ENCODE data around the gene FKBP3.

The FKBP3 gene

DNA sequence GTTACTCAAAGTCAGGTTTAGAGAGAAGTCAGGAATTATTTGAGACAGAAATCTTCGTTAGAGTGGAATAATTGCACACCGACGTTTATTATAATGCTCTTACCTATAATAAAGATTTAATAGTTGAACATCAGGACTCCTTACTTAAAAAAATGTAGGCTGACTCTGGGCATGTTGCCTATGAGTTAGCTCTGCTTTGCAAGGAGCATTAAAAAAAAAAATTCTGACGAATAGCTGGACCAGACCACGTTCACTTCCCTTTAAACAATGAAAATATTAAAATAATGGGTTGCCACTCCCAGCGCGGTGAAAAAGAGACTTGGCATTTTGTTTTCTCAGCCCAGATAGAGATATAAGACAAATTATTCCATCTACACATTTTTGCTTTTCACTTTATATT is 875 bp upstream of the FKBP3 start:
- Histone ChIP-seq H3K9me3 (ENCODE audit: control insufficient read depth, insufficient read depth, low read length) (no peaks in the 10 kb centered on the region), H3K4me2 (ENCODE audit: low read length) (peak overlapping the region; percentile 67), H3K36me3 (ENCODE audit: control insufficient read depth, low read length) (peaks cover 23% of the 10 kb centered on the region), H3K4me1 (ENCODE audit: control insufficient read depth, low read length) (peaks cover 34% of the 10 kb centered on the region), H3K79me2 (ENCODE audit: control insufficient read depth, low read length) (peaks cover 81% of the 10 kb centered on the region), H3K9me2 (replicated peaks; ENCODE audit: control insufficient read depth, low read length) (no peaks in the 10 kb centered on the region), H3K4me3 (ENCODE audit: low read length) (peak overlapping the region; percentile 94), H3K27me3 (ENCODE audit: control insufficient read depth, low read length) (no peaks in the 10 kb centered on the region), H3K27ac (ENCODE audit: low read depth, low read length) (peak overlapping the region; percentile 74), H3F3A (ENCODE audit: control insufficient read depth, insufficient read depth) (peaks cover 5% of the 10 kb centered on the region), H4K20me1 (ENCODE audit: control insufficient read depth, insufficient read depth, low read depth, low read length) (peaks cover 3% of the 10 kb centered on the region; the same call in 1 of the 2 replicates)
- no peak for TF ChIP-seq EZH2phosphoT487 (IDR thresholded peaks at IDR 0.05; ENCODE audit: borderline replicate concordance, low read length)
- TF ChIP-seq, protein P1, sequence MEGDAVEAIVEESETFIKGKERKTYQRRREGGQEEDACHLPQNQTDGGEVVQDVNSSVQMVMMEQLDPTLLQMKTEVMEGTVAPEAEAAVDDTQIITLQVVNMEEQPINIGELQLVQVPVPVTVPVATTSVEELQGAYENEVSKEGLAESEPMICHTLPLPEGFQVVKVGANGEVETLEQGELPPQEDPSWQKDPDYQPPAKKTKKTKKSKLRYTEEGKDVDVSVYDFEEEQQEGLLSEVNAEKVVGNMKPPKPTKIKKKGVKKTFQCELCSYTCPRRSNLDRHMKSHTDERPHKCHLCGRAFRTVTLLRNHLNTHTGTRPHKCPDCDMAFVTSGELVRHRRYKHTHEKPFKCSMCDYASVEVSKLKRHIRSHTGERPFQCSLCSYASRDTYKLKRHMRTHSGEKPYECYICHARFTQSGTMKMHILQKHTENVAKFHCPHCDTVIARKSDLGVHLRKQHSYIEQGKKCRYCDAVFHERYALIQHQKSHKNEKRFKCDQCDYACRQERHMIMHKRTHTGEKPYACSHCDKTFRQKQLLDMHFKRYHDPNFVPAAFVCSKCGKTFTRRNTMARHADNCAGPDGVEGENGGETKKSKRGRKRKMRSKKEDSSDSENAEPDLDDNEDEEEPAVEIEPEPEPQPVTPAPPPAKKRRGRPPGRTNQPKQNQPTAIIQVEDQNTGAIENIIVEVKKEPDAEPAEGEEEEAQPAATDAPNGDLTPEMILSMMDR (IDR thresholded peaks at IDR 0.05; ENCODE audit: low read depth, low read length, poor library complexity, severe bottlenecking) = no peak

- Histone ChIP-seq H3K9me2 (replicated peaks; ENCODE audit: control insufficient read depth, low read length) (no peaks in the 10 kb centered on the region), H3K79me2 (ENCODE audit: control insufficient read depth, low read length) (peaks cover 66% of the 10 kb centered on the region)
Measured at GRCh38 chr14:45133683-45134050, 614 bp downstream of the FKBP3 start.

DNA sequence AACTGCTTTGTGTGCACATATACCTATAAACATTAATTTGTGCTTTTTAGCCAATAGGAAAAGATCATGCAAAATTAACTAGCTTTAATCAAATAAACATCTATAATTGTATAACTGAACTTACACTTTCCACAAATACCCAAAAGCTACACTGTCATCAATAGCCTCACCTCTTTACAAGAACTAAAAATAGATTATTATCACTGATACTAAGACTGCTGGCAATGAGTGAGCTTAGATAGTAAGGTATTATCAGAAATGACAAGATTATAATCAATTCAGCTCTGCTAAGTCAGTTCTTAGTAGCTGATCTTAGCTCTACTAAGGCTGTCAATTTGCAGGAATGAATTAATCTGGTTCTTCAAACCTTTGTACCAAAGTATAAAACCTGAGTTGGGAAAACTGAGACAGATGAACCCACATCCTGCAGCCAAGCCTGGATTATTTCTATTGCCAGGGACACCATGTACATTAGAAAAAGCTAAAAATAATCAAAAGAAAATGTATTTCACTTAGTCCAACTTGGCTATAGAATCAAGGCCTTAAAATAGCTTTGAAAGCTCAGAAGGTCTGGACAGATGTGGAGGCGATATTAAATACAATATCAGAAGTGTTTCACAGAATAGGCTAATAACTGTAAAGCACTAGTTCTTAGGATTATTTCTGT is 5.2 kb downstream of the FKBP3 start:
- Histone ChIP-seq H3K79me2 (ENCODE audit: control insufficient read depth, low read length) (peaks cover 36% of the 10 kb centered on the region), H3K4me3 (ENCODE audit: low read length) (no peak overlapping the region), H3F3A (ENCODE audit: control insufficient read depth, insufficient read depth) (peaks cover 6% of the 10 kb centered on the region; the same call in 1 of the 2 replicates), H3K9me3 (ENCODE audit: control insufficient read depth, insufficient read depth, low read length) (no peaks in the 10 kb centered on the region), H3K27me3 (ENCODE audit: control insufficient read depth, low read length) (no peaks in the 10 kb centered on the region), H3K27ac (ENCODE audit: low read depth, low read length) (no peak overlapping the region), H3K36me3 (ENCODE audit: control insufficient read depth, low read length) (peaks cover 43% of the 10 kb centered on the region), H3K9me2 (replicated peaks; ENCODE audit: control insufficient read depth, low read length) (no peaks in the 10 kb centered on the region), H3K4me1 (ENCODE audit: control insufficient read depth, low read length) (peaks cover 14% of the 10 kb centered on the region), H3K4me2 (ENCODE audit: low read length) (no peak overlapping the region), H4K20me1 (ENCODE audit: control insufficient read depth, insufficient read depth, low read depth, low read length) (no peaks in the 10 kb centered on the region)
- no peak for TF ChIP-seq EZH2phosphoT487 (IDR thresholded peaks at IDR 0.05; ENCODE audit: borderline replicate concordance, low read length)
- TF ChIP-seq, protein P1 (IDR thresholded peaks at IDR 0.05; ENCODE audit: low read depth, low read length, poor library complexity, severe bottlenecking) = no peak

More at GRCh38 chr14:45133683-45134050, 614 bp downstream of the FKBP3 start:
- Histone ChIP-seq H3K9me3 (ENCODE audit: control insufficient read depth, insufficient read depth, low read length) (no peaks in the 10 kb centered on the region), H4K20me1 (ENCODE audit: control insufficient read depth, insufficient read depth, low read depth, low read length) (peaks cover 3% of the 10 kb centered on the region; the same call in 1 of the 2 replicates), H3K27me3 (ENCODE audit: control insufficient read depth, low read length) (no peaks in the 10 kb centered on the region), H3K4me1 (ENCODE audit: control insufficient read depth, low read length) (peaks cover 26% of the 10 kb centered on the region), H3F3A (ENCODE audit: control insufficient read depth, insufficient read depth) (peaks cover 9% of the 10 kb centered on the region), H3K27ac (ENCODE audit: low read depth, low read length) (peak overlapping the region; percentile 74), H3K36me3 (ENCODE audit: control insufficient read depth, low read length) (peaks cover 24% of the 10 kb centered on the region), H3K4me3 (ENCODE audit: low read length) (peak overlapping the region; percentile 94), H3K4me2 (ENCODE audit: low read length) (peak overlapping the region; percentile 79)
- TF ChIP-seq, protein P1 (IDR thresholded peaks at IDR 0.05; ENCODE audit: low read depth, low read length, poor library complexity, severe bottlenecking) = no peak
- no peak for TF ChIP-seq EZH2phosphoT487 (IDR thresholded peaks at IDR 0.05; ENCODE audit: borderline replicate concordance, low read length)

All from DOHH2 (cell line).